Stimulated activated CD8-positive, alpha-beta memory T cell treated with anti-CD3 and anti-CD28 coated beads, Interleukin-12 subunit alpha, Interleukin-12 subunit beta, amount 100 ng/mL, for 24 hours (primary cell): ENCODE measurements around the gene WIPF3.

Source experiments
- DNase-seq: peaks from one replicate; pipeline ENCODE4 v3.0.0-alpha.2; 2020; ENCODE audit errors: extremely low read depth

WIPF3 gene

DNA sequence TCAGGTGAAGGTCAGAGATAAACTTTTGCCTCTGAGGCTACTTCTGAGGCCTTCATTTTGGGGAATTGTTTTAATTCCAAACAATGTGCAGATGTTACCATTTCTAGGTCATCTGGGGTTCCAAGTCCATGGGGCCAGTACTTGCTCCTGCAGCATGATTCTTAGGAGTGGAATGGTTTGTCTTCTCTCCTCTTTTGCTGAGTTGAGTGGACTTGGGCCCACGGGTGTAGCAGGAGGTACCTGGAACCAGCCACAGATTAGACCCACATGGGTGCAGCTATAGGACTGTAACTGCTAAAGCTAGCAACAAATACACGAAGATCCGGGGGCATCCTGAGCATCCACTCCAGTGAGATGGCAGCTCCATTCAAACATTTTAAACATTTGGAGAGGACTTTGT is 41.6 kb downstream of the WIPF3 start:
- no peak for DNase-seq

DNA sequence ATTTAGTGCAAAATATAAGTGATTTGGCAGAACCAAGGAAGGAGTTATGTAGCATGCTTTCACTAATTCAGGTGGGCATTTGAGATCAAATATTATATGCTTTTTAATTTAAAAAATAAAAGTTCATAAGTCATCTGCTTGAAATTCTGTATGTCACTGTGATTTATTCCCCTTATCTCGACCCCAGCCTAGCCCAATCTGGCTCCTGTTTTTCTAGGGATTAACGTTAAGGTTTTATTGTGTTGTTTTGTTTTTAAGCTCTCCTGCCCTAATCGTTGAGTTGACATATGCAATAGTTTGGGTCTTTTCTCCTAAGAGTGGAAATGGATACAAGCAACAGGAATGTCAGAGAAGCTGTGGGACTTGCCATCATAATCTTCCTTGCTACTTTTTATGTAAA is 42.6 kb downstream of the WIPF3 start:
- DNase-seq, result no peak

DNA sequence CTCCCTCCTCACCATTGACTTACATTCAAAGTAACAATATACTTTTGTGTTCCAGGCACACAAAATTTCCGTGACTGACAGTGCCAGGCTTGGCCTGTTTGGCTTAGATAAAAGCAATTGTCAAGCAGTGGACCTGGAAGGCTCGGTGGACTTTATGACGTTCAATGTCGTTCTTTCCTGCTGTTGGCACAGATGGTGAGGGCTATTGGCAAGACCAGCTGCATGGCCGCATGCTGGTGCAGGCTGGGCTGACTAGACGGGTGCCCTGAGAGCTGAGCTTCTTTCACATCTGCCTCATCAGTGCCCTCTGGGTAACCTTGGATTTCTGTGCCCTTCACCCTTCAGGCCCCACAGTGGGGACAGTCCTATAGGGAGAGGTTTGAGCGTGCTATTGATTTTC is 45.2 kb downstream of the WIPF3 start:
- DNase-seq, result no peak

DNA sequence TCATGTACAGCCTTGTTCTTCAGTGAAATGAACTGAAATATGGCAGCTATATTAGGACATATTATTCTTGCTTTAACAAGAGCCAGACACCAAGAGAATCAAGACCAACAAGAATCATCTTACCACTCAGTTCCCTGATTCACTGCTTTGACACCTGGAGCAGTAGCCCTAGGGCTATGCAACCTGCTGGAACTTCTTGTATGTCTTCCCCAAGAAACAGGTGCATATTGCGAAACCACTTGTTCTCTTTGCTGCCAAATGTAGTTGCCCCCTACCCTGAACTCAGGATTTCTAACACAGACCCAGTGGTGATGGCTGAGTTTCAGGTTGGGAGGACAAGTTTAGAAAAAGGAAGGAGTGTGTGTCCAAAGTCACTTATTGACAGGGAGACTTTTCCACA is 46.1 kb downstream of the WIPF3 start:
- no peak for DNase-seq

DNA sequence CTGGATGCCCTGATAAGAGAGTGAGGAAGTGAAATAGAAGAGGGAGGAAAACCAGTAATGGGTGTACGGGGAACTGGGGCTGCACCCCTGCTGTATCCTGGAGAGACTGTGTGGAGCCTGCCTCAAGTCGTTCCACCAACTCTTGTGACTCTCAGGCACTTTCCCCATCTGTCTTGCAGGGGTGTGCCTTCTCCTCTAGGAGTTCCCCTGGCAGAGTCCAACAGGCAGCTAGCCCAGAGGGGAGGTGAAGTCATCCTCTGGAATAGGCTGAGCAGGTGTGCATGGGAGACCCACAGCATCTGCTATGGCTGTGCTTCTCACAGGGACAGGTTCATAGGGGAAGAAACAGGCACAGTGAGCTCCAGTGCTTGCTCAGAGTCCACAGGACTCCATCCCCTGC is 46.8 kb downstream of the WIPF3 start:
- no peak for DNase-seq

DNA sequence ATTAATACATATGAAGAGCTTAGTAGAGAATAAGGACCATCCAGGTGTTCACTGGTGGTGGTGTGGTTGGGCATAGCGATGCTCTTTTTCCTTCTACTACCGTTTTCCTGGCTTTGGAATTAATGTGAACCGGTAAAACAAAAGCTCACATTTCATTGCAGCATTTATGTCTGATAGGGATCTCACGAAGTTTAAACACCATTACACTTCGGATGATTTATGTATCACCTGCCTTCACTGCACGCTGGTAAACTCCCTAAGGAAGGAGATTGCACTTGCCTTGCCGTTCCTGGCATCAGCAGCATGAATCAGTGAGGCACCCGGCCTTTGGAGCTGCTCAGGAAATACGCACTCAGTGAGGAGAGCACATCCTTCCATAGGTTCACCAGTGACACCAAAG is 47.5 kb downstream of the WIPF3 start:
- DNase-seq, result no peak

DNA sequence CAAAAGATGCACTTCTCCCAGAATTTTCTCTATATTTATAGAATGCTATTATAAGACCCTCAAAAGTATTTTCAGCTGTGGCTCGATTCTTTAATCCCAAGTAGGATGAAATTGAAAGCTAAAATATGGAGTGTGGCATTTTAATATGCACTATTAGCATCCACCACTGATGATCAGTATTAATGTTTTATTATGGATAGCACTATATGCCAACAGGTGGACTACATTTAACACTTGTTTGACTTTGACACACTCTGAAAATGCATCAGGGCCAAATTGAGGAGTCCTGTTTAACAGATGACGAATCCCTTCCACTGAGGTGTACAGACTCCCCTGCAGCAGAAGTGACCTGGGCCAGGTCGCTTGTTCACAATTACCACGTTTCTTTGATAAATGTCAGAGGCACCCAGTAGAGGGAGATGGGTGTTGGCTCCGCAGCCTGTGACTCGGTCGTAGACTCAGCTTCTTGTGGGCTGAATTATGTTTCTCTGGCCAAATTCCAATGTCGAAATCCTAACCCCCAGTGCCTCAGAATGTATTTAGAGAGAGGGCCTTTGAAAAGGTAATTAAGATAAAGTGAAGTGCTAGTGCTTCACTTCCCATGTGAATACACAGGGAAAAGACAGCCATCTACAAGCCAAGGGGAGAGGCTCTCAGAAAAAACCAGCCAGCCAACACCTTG is 48.1 kb downstream of the WIPF3 start:
- DNase-seq, result no peak

DNA sequence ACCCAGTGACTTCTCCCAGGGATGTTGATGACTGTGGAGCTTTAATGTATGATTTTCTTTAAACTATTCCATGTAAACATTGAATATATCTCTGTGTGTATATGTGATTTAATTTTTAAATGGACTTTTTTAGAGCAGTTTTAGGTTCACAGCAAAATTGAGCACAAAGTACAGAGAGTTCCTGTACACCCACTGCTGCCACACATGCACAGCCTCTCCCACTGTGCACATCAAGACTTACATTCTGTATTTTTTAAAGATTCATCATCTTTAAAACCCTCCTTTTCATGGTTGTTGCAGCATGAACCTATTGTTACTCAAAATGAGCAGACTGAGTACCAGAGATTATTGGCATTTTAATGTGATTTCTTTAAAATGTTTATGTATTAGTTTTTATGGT is 51.3 kb downstream of the WIPF3 start:
- DNase-seq, result no peak

DNA sequence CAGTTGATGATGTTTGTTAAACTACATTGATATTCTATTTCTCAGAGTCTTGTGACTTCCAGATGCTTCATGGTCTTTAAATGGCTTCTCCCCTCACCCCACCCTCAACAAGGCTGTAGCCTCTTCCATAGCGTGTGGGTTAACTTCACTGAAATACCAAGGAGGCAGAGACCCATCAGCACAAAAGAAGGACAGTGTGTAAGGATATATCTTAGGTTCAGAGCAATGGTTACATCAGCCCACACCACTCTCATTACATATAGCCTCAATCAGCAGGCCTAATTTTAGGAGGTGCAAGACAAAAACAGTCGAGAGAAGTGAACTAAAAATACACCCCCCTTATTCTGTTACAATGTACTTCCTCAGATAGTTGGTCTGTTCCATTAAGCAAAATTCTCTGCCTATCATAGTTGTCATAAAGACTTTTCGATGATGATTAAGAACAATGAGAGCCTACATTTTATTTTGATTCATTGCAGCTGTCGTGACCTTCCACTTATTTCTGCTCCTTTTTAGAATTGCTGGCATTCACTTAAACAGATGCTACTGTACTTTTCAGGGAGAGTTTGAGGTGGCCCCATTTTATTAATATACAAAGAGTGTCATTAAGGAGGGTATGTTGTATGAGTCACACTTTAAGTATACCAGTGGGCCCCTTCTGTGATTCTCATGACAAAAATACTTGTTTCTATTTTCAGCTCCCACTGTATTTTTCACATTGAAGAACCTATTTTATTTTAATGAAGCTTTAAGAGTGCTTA is 52.1 kb downstream of the WIPF3 start:
- no peak for DNase-seq

DNA sequence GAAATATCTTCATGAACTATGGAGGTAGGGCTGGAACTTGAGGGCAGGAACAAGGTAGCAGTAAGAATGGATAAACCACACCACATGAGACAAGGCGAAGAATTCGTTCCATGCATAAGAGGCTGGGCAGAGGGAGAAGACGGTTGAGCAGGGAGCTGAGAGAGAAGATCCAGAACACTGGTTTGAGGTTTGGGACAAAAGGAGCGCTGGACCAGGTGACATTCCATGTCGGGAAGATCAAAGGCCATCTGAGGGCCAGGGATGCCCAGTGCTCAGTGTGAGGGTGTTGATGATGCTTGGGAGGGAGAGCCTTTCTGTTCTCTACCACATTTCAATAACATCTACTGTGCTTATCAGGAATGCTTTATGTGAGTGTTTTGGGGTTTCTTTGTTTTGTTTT is 52.8 kb downstream of the WIPF3 start:
- DNase-seq, result no peak

DNA sequence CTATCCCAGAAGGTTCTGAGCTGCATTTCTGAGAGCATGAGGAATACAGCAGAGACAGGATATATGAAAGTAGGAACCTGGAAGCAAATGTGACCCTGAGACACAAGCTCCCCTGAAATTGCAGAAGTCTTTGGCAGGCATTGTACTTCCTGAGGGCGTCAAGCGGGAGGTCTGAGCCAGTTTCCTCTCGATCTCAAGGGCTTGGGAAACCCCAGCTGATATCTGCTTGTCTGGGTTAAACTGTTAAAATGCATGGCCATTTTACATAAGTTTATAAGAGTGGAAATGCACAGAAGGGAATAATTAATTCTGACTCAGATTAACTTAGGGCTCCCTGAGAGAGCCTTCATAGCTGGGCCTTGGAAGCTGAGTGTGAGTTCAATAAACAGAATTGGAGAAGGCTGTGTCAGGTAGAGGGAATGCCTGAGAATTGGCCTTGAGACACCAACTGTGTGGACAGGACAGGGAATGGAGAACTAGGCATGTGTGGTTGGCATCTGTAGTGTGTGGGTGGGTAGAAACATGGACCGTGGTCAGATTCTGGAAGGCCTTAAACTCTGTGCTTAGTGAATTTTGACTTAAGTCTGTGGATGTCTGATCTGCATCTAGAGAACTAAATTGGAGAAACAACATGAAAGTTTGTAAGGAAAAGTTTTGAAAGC is 53.3 kb downstream of the WIPF3 start:
- DNase-seq, result no peak

DNA sequence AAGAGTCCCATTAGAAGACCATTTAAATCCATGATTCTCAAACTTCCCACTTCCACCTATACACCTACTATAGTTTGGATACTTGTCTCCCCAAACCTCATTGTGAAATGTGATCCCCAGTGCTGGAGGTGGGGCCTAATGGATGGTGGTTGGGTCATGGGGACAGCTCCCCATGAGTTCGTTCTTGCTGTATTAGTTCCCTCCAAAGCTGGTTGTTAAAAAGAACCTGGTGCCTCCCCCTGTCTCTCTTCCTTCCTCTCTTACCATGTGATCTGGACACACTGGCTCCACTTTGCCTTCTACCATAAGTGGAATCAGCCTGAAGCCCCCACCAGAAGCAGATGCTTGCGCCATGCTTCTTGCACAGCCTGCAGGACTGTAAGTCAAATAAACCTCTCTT is 53.9 kb downstream of the WIPF3 start:
- no peak for DNase-seq

DNA sequence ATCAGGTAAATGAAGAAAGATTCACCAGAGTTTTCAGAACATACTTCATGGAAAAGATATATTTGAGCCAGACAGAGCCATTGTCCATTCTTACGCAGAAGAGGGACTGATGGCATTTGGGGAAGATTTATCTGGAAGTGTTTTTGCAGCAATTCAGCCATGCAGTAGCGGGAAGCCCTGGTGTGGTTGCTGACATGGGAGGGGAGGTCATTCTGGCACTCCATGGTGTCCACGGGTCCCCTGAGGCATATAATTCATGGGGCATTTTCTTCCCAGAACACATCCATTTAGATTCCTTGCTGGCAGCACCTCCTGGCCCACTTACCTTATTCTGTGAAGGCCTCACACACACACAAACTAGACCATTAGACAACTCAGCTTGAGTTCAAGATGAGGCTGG is 55.6 kb downstream of the WIPF3 start:
- no peak for DNase-seq

DNA sequence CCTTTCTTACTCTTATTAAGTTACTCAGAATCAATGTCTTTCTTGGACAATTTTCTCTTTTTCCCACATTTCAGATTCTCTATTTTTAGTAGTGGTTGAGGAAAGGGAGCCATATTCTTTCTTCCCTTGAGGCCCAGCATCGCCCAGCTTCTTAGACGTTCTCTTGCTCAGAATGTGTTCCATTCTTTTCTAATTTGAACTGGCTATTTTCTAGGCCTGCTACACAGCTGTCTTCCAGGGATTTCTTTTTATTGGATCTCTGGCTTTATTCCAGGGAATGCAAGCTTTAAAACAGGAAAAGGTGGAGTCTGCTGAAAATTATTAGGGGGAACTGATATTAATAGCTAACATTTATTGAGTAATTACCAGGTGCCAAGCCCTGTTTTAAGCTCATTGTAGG is 58.3 kb downstream of the WIPF3 start:
- no peak for DNase-seq

DNA sequence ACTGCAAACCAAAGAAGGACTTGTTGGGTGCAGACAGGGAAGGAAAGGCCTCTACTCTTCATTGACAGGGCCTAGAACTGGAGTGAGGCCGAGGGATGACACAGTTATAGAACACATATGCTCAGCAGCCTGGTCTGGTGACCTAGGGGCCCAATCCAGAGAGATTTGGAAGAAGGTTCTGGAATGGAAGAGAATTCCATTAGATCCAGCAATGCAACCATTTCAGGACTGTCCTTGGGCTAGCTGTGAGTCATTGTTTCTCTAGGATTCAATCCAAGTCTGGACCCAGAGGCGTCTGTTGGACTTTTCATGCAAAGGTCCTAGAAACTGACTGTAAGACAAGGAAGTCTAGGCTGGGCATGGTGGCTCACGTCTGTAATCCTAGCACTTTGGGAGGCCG is 59.2 kb downstream of the WIPF3 start:
- no peak for DNase-seq

DNA sequence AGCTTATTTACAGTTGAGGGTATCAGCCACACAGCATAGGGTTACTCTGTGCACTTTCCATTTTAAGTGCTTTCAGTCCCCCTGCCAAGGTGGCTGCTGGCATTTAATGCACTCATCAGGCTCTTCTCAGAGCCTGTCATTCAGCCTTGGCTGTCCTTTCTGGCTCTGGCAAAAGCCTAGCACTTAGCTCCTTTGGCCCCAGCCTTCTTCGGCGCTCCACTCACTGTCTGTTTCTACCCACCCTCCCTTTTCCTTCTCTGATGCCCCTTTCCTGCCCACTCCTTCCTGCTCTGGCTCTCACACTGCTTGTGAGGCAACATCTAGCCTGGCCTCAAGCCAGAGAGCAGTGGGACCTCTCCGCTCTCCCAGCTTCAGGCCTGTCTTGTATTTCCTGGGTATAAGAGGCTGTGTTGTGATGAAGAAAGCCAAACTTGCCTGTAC is 60.2 kb downstream of the WIPF3 start:
- no peak for DNase-seq

DNA sequence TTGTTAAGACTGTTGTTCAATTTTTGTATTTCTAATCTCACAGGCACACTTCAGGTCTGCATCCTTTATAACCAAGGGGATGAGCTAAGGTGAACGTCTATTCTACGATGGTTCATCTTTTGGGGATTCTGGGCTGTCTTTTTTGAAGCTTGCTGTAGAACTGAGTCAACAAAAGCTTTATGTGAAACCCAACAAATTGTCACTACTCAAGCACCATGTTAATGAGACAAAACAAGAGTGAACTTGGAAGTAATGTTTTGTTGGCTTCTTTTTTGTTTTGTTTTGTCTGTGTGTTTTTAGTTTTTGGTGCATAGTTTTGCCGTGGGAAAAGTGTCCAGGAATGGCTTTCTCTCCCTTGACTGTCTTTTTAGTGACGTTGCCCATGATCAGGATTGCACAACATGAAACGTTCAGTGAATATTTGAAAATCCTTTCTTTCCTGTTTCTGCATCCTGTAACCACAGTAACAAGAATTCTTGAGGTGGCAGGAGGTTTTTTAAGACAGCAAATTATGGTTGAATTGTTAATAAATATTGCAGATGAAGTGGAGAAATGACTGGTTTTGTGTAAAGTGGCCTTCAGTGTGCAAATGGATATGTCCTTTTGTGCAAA is 65.6 kb downstream of the WIPF3 start:
- no peak for DNase-seq

DNA sequence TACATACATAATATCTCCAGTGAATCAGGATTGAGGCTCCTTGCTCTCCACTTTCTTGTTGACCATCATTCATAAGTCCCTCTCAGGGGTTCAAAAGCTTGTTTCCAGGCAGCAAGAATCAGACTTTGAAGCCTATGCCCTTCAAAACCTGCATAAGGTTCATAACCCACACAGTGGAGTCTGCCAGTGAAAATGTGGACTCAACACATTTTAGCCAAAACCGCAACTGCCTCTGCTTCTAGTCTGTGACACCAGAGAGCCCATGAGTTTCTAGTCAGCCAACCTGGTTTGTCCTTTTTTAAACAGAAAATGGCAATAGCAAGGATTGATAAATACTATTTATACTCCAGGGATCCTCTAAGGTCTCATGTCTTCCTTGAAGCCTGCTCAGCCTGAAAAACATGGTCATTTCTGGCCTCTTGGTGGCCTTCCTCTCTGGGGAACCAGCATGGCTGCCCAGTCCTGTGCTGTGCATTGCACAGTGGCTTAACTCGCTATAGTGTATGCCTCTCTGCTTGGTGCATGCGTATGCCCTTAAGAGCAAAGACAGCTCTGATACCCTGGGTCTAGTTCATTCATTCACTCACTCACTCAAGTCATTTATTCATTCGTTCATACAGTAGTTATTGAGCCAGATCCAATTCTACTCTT is 67.5 kb downstream of the WIPF3 start:
- no peak for DNase-seq

DNA sequence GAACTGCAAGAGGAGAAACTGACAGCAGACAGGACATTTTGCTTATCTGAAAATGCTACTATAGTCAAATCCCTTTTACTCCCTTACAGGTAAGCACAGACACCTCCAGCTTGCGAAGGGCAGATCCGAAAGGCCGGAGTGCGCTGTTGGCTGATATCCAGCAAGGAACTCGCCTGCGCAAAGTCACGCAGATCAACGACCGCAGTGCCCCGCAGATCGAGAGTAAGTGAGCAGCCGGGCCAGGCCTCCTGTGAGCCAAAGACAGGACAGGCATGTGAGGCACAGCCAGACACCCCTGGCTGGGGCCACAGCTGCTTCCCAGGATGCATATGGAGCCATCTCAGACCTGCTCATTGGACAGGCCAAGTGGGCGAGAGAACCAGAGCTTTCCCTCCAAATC is 69.4 kb downstream of the WIPF3 start:
- no peak for DNase-seq

DNA sequence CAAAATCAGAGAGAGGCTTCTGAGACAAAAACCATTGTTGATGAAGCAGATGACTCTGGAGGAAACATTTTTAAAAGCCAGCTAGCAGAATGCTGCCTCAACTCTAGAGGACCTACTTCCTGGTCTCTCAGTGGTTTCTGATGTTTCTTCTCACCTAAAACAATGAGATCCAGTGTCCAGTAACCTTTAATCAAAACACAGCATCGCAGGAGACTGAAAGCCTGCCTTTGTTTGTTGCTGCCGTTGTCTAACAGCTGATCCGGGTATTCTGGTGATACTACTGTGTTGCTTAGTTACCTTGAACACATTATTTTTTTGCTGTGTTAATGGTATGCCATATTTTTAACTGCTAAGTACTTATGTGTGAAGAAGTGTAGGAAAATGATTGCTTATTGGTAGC is 70.9 kb downstream of the WIPF3 start:
- DNase-seq, result no peak

DNA sequence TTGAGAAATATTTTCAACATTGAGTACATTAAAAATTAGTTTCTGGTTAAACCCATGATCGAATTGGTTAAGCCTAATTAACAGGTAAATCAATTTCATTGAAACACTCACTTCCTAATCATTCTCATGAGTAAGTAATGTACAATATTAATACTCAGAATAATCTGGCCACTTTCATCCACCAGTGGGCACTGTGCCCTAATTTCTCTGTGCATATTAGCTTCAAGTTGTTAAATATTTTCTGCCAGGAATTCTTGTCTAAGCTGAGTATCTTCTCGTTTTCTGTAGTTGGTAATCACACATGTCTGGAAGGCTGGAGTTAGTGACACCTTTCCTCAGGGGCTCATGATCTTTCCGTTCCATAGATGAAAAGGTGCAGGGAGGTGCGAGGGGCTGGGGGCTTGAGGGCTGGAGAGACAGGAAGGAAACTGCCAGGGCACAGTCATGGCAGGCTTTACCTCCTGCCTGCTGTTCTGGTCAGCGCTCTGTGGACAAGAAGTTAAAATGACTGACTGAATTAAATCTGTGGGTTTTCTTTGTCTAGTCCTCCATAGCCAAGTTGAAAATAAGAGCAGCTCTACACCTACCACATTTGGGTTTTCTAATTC is 71.9 kb downstream of the WIPF3 start:
- DNase-seq, result no peak

DNA sequence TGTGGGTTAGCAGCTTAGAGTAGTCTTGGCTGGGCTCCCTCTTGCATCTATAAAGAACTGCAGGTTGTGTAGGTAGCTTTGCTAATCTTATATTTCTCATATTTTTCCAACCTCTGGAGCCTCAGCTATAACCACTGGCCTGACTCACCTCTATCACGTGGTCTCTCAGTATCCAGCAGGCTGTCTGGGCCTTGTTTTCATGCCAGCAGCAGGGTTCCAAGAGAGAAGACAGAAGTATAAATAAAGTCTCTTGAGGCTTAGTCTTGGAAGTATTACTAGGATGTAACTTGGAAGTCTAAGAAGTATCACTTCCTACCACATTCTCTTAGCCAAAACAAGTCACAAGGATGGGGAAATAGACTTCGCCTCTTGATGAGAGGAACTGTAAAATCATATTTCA is 73.3 kb downstream of the WIPF3 start:
- DNase-seq, result no peak
